ENCODE results near the gene OR4X2. TPM values are rescaled to one million over a fixed set of nuclear protein-coding genes. Genes with fewer than 3 reads are reported as not detected.

OR4X2 gene
- total RNA-seq, 1 experiment from 2014 or later = not detected

- BruUV-seq (replicated peaks) = no TSS peak
- Histone ChIP-seq H3K36me3 (ENCODE audit: control insufficient read depth in 1 of 2, insufficient read depth in 2 of 2, low read length in 2 of 2) (no peaks in the 10 kb centered on the region), H3K9me2 (ENCODE audit: insufficient read depth) (no peaks in the 10 kb centered on the region), H4K20me1 (ENCODE audit: insufficient read depth) (no peaks in the 10 kb centered on the region), H2AFZ (ENCODE audit: low read depth, low read length, poor library complexity, severe bottlenecking) (no peak overlapping the region), H3K79me2 (ENCODE audit: insufficient read depth, low read length) (no peaks in the 10 kb centered on the region), H3K4me1 (ENCODE audit: control insufficient read depth in 1 of 2, insufficient read depth in 2 of 2, low read length in 2 of 2) (no peaks in the 10 kb centered on the region), H3K9ac (ENCODE audit: low read length) (no peak overlapping the region), H3K27me3 (ENCODE audit: insufficient read depth, low read length) (peaks cover 6% of the 10 kb centered on the region; the same call in 1 of the 2 replicates), H3K9me3 (ENCODE audit: control insufficient read depth in 1 of 2, insufficient read depth in 1 of 2, low read depth in 1 of 2, low read length in 2 of 2) (no peaks in the 10 kb centered on the region), H3K4me3 (replicated peaks in 1 of 2; ENCODE audit: low read depth in 1 of 2, low read length in 2 of 2) (no peak overlapping the region), H3K4me2 (ENCODE audit: low read length) (no peak overlapping the region), H3K27ac (ENCODE audit: low read depth, low read length) (no peak overlapping the region)
- CTCF ChIA-PET = no interaction called here
- ATAC-seq (no peak), DNase-seq (ENCODE audit: low read depth, low spot score) (no peak)
- intact Hi-C loops (cut with micrococcal nuclease) = no loop called here
- no peak for TF ChIP-seq REST (IDR thresholded peaks at IDR 0.05; ENCODE audit: low read depth)
- no peak for TF ChIP-seq JUND (IDR thresholded peaks at IDR 0.05)
- no peak for TF ChIP-seq SRF (IDR thresholded peaks at IDR 0.05; ENCODE audit: low read depth)
- TF ChIP-seq TCF7L2 (IDR thresholded peaks at IDR 0.05; ENCODE audit: borderline replicate concordance, extremely low read depth, insufficient read depth, insufficient read length) = no peak
- no peak for TF ChIP-seq ZNF274 (IDR thresholded peaks at IDR 0.05; ENCODE audit: low read depth, low read length)
- no peak for TF ChIP-seq SP1 (IDR thresholded peaks at IDR 0.05; ENCODE audit: low read depth)
- TF ChIP-seq CEBPB (IDR thresholded peaks at IDR 0.05; ENCODE audit: low read depth) = no peak
- TF ChIP-seq CTCF (IDR thresholded peaks at IDR 0.05 in 2 of 3, conservative IDR thresholded peaks at IDR 0.05 in 1 of 3; ENCODE audit: borderline replicate concordance in 1 of 3, insufficient read depth in 1 of 3, low read depth in 2 of 3, low read length in 2 of 3) = no peak
- no peak for TF ChIP-seq ZFX (IDR thresholded peaks at IDR 0.05)
- TF ChIP-seq EZH2phosphoT487 (IDR thresholded peaks at IDR 0.05; ENCODE audit: borderline replicate concordance) = no peak
- no peak for TF ChIP-seq EGR1 (IDR thresholded peaks at IDR 0.05; ENCODE audit: low read depth)
- TF ChIP-seq RAD21 (IDR thresholded peaks at IDR 0.05; ENCODE audit: low read depth) = no peak
- no peak for TF ChIP-seq CBX3 (IDR thresholded peaks at IDR 0.05; ENCODE audit: low read depth)
- no peak for TF ChIP-seq SIN3A (IDR thresholded peaks at IDR 0.05; ENCODE audit: low read depth)
- no peak for TF ChIP-seq MAX (IDR thresholded peaks at IDR 0.05)
- no peak for TF ChIP-seq ZBTB33 (IDR thresholded peaks at IDR 0.05; ENCODE audit: extremely low read depth, insufficient replicate concordance, low read length)
- no peak for TF ChIP-seq YY1 (IDR thresholded peaks at IDR 0.05; ENCODE audit: extremely low read depth, insufficient replicate concordance, low read depth, low read length)
- no peak for TF ChIP-seq EZH2 (IDR thresholded peaks at IDR 0.05)
- TF ChIP-seq POLR2AphosphoS5 (IDR thresholded peaks at IDR 0.05; ENCODE audit: low read depth, low read length) = no peak
- RAD21 ChIA-PET (ENCODE audit: low non-redundant PET in 1 of 2, low total read pairs in 2 of 2, uncharacterized antibody in 2 of 2, unreplicated experiment in 2 of 2) = no interaction called here
- POLR2A ChIA-PET = no interaction called here
These were observed 37.0 kb upstream of the OR4X2 start for GRCh38 chr11:48207881-48208280.

All from HCT116 (cell line).